Loucy (cell line): ENCODE results near the gene LRRC41.
"Not testable (repeated sequence)": the region's sequence is repeated elsewhere in the genome, so short reads cannot be mapped to it uniquely, and the experiment has no call there.

Source experiments
- H2AFZ ChIP-seq: fragments of 200-600 bp; sonication (generic); 2 replicates; pipeline ENCODE4 v1.6.0; 2016; ENCODE audit warnings: antibody characterized with exemption, mild to moderate bottlenecking, low read length, moderate library complexity
- H3F3A ChIP-seq: fragments of 200-600 bp; 2 replicates; pipeline ENCODE4 v1.6.0; 2016; ENCODE audit warnings: antibody characterized with exemption, low read depth, mild to moderate bottlenecking
- H3K27me3 ChIP-seq: fragments of 200-600 bp; sonication (generic); 2 replicates; pipeline ENCODE4 v1.6.1; 2014; ENCODE audit warnings: low read length, mild to moderate bottlenecking; ENCODE audit not compliant: insufficient read depth, poor library complexity, severe bottlenecking
- H3K36me3 ChIP-seq: fragments of 200-600 bp; sonication (generic); 2 replicates; pipeline ENCODE4 v1.6.1; 2016; ENCODE audit warnings: low read length; ENCODE audit not compliant: insufficient read depth
- H3K4me1 ChIP-seq: fragments of 200-600 bp; sonication (generic); 2 replicates; pipeline ENCODE4 v1.5.1; 2014; ENCODE audit warnings: low read length, mild to moderate bottlenecking; ENCODE audit not compliant: insufficient read depth, poor library complexity, severe bottlenecking
- H3K4me2 ChIP-seq: fragments of 200-600 bp; sonication (generic); 2 replicates; pipeline ENCODE4 v1.6.0; 2014; ENCODE audit warnings: antibody characterized with exemption, low read length, low read depth, mild to moderate bottlenecking; ENCODE audit not compliant: poor library complexity, severe bottlenecking
- H3K4me3 ChIP-seq: fragments of 200-600 bp; sonication (generic); 2 replicates; pipeline ENCODE4 v1.5.1; 2014; ENCODE audit warnings: low read length, mild to moderate bottlenecking, mixed read lengths; ENCODE audit not compliant: poor library complexity, severe bottlenecking
- H3K79me2 ChIP-seq: fragments of 200-600 bp; sonication (generic); 2 replicates; pipeline ENCODE4 v1.6.1; 2014; ENCODE audit warnings: low read length; ENCODE audit not compliant: insufficient read depth
- H3K9ac ChIP-seq: fragments of 200-600 bp; sonication (generic); 2 replicates; pipeline ENCODE4 v1.6.0; 2014; ENCODE audit warnings: mild to moderate bottlenecking, low read depth, low read length, moderate library complexity; ENCODE audit not compliant: poor library complexity, severe bottlenecking
- H3K9me2 ChIP-seq: fragments of 200-600 bp; sonication (generic); replicated peaks from 2 replicates; pipeline ENCODE4 v1.6.1; 2016; ENCODE audit warnings: low read depth, low read length, mixed read lengths
- H3K9me3 ChIP-seq: fragments of 200-600 bp; sonication (generic); 2 replicates; pipeline ENCODE4 v1.6.1; 2014; ENCODE audit warnings: mild to moderate bottlenecking, antibody characterized with exemption, low read length, low read depth; ENCODE audit not compliant: insufficient read depth
- H4K20me1 ChIP-seq: fragments of 200-600 bp; sonication (generic); 2 replicates; pipeline ENCODE4 v1.6.0; 2014; ENCODE audit warnings: antibody characterized with exemption, low read length, mild to moderate bottlenecking; ENCODE audit not compliant: insufficient read depth, poor library complexity, severe bottlenecking
- EZH2phosphoT487 ChIP-seq: fragments of 200-600 bp; IDR thresholded peaks from 2 replicates; pipeline ENCODE4 v1.6.1; 2018; ENCODE audit warnings: antibody characterized with exemption, mild to moderate bottlenecking, moderate library complexity, borderline replicate concordance
- TF ChIP-seq, protein P1 (sequence below): fragments of 200-600 bp; sonication (generic); conservative IDR thresholded peaks from 2 replicates; pipeline ENCODE4 v1.5.1; 2014; ENCODE audit warnings: mild to moderate bottlenecking, antibody characterized with exemption, low read length

The LRRC41 gene

GRCh38 chr1:46246548-46247435, 56.6 kb downstream of the LRRC41 start:
- Histone ChIP-seq H3K4me2 (peak overlapping the region; percentile 78), H3K9ac (peak overlapping the region; percentile 75), H3K79me2 (peaks cover 38% of the 10 kb centered on the region), H3K27me3 (no peaks in the 10 kb centered on the region), H3F3A (no peaks in the 10 kb centered on the region), H3K9me3 (no peaks in the 10 kb centered on the region), H2AFZ (peak overlapping the region; percentile 96), H3K36me3 (peaks cover 11% of the 10 kb centered on the region; the same call in 1 of the 2 replicates), H4K20me1 (peaks cover 24% of the 10 kb centered on the region), H3K4me3 (peak overlapping the region; percentile 81), H3K9me2 (no peaks in the 10 kb centered on the region), H3K4me1 (peaks cover 33% of the 10 kb centered on the region)
- TF ChIP-seq, protein P1, sequence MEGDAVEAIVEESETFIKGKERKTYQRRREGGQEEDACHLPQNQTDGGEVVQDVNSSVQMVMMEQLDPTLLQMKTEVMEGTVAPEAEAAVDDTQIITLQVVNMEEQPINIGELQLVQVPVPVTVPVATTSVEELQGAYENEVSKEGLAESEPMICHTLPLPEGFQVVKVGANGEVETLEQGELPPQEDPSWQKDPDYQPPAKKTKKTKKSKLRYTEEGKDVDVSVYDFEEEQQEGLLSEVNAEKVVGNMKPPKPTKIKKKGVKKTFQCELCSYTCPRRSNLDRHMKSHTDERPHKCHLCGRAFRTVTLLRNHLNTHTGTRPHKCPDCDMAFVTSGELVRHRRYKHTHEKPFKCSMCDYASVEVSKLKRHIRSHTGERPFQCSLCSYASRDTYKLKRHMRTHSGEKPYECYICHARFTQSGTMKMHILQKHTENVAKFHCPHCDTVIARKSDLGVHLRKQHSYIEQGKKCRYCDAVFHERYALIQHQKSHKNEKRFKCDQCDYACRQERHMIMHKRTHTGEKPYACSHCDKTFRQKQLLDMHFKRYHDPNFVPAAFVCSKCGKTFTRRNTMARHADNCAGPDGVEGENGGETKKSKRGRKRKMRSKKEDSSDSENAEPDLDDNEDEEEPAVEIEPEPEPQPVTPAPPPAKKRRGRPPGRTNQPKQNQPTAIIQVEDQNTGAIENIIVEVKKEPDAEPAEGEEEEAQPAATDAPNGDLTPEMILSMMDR, result no peak
- TF ChIP-seq EZH2phosphoT487, result no peak

DNA sequence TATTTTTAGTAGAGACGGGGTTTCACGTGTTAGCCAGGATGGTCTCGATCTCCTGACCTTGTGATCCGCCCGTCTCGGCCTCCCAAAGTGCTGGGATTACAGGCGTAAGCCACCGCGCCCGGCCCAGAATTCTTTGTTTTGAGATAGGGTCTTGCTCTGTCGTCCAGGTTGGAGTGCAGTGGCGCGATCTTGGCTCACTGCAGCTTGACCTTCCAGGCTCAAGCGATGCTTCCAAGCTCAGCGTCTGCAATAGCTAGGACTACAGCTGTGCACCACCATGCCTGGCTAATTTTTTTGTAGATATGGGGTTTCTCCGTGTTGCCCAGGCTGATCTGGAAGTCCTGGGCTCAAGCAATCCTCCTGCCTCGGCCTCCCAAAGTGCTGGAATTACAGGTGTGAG, 57.3 kb downstream of the LRRC41 start:
- peaks cover 33% of the 10 kb centered on the region for H3K4me1 ChIP-seq
- peaks cover 11% of the 10 kb centered on the region; the same call in 1 of the 2 replicates for H3K36me3 ChIP-seq
- peak overlapping the region; percentile 78 for H3K4me2 ChIP-seq
- H3K9me2 ChIP-seq, H3F3A ChIP-seq, H3K27me3 ChIP-seq, H3K9me3 ChIP-seq: not testable (repeated sequence)
- peak overlapping the region; percentile 75 for H3K9ac ChIP-seq
- peaks cover 24% of the 10 kb centered on the region for H4K20me1 ChIP-seq
- peaks cover 31% of the 10 kb centered on the region for H3K79me2 ChIP-seq
- 0 out of 2 replicates have a peak overlapping the region, but pooled peaks have one; percentile 96 for H2AFZ ChIP-seq
- H3K4me3 ChIP-seq, result peak overlapping the region; percentile 81

DNA sequence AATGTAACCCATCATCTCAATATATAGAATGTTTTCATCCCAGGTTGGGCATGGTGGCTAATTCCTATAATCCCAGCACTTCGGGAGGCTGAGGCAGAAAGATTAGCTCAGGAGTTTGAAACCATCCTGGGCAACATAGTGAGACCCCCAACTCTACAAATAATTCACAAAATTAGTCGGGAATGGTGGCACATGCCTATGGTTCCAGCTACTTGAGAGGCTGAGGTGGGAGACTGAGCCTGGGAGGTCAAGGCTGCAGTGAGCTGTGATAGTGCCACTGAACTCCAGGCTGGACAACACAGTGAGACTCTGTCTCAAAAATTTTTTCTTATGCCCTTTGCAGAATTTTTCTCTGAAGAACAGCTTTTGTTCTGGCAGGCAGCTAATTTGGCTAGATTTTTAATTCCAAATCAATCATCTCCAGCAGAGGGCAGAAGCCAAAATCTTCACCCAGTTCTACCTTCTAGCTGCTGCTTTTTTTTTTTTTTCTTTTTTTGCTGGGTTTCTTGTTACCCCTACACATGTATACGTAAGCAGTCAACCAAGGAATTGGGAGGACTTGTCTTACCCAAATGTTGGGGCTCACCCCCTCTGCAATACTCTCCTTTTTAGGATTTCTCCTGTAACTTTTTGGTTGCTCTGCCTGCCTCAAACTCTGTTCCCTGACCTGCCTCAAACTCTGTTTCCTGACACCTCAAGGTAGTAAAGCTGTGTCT, 58.6 kb downstream of the LRRC41 start:
- no peak overlapping the region for H3K4me2 ChIP-seq
- H4K20me1 ChIP-seq, result peaks cover 20% of the 10 kb centered on the region
- peaks cover under 1% of the 10 kb centered on the region; the same call in 1 of the 2 replicates for H3K36me3 ChIP-seq
- peaks cover 22% of the 10 kb centered on the region for H3K79me2 ChIP-seq
- H3K4me3 ChIP-seq, result no peak overlapping the region
- H3K4me1 ChIP-seq, result peaks cover 28% of the 10 kb centered on the region
- peak overlapping the region; percentile 95 for H2AFZ ChIP-seq
- H3K27me3 ChIP-seq, result no peaks in the 10 kb centered on the region
- H3F3A ChIP-seq, result no peaks in the 10 kb centered on the region
- TF ChIP-seq EZH2phosphoT487, result no peak
- TF ChIP-seq, protein P1, result peak; percentile 67
- H3K9ac ChIP-seq, result no peak overlapping the region
- no peaks in the 10 kb centered on the region for H3K9me3 ChIP-seq
- H3K9me2 ChIP-seq, result no peaks in the 10 kb centered on the region

DNA sequence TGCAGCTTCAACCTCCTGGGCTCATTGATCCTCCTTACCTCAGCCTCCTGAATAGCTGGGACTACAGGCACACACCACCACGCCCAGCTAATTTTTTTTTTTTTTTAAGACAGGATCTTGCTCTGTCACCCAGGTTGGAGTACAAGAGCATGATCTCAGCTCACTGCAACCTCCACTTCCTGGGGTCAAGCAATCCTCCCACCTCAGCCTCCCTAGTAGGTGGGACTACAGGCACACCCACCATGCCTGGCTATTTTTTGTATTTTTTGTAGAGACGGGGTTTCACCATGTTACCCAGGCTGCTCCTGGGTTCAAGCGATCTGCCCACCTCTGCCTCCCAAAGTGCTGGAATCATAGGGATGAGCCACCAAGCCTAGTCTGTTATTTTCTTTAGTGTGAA, 59.6 kb downstream of the LRRC41 start:
- H3K79me2 ChIP-seq, result peaks cover 12% of the 10 kb centered on the region
- H3K4me2 ChIP-seq, result not testable (repeated sequence)

More for the DNA sequence above, 59.6 kb downstream of the LRRC41 start:
- H3K27me3 ChIP-seq, H3K36me3 ChIP-seq, H3K9me2 ChIP-seq, H3K9ac ChIP-seq, H3F3A ChIP-seq, H3K4me3 ChIP-seq, H3K9me3 ChIP-seq, H2AFZ ChIP-seq: not testable (repeated sequence)
- Histone ChIP-seq H3K4me1 (peaks cover 18% of the 10 kb centered on the region), H4K20me1 (peaks cover 11% of the 10 kb centered on the region)
